Neutrophil (primary cell): ENCODE measurements around the gene VSIR.
A peak's percentile ranks its signal among the peaks of the same experiment; 100 is the strongest.

Experiments
- H3K27ac ChIP-seq: fragments of 200-600 bp; sonication (generic); 2 replicates; pipeline ENCODE4 v1.5.1; 2016; ENCODE audit warnings: mild to moderate bottlenecking, moderate library complexity
- H3K27me3 ChIP-seq: fragments of 200-600 bp; sonication (generic); 2 replicates; pipeline ENCODE4 v1.6.0; 2016; ENCODE audit warnings: mild to moderate bottlenecking
- H3K36me3 ChIP-seq: fragments of 200-600 bp; sonication (generic); 2 replicates; pipeline ENCODE4 v1.5.1; 2017
- H3K4me1 ChIP-seq, 2 experiments: fragments of 200-600 bp in 1 of 2; sonication (generic) in 1 of 2; 1 replicate in 1 of 2; 2 replicates in 1 of 2; pipeline versions ENCODE4 v1.5.1 to v1.6.1; 2013 to 2016; ENCODE audit warnings: low read depth in 1 of 2, low read length in 1 of 2, mild to moderate bottlenecking in 1 of 2, moderate library complexity in 1 of 2; ENCODE audit not compliant: control insufficient read depth in 1 of 2, insufficient read depth in 1 of 2
- H3K4me3 ChIP-seq, 2 experiments: fragments of 200-600 bp in 1 of 2; sonication (generic) in 1 of 2; 1 replicate in 1 of 2; 2 replicates in 1 of 2; pipeline ENCODE4 v1.5.1; 2013 to 2016; ENCODE audit warnings: low read depth in 1 of 2, low read length in 1 of 2, mild to moderate bottlenecking in 1 of 2, moderate library complexity in 1 of 2
- H3K9me3 ChIP-seq: fragments of 200-600 bp; sonication (generic); 2 replicates; pipeline ENCODE4 v1.5.1; 2016
- CTCF ChIP-seq: fragments of 200-600 bp; sonication (generic); IDR thresholded peaks from 2 replicates; pipeline ENCODE4 v1.5.1; 2016; ENCODE audit warnings: antibody characterized with exemption

VSIR gene

DNA sequence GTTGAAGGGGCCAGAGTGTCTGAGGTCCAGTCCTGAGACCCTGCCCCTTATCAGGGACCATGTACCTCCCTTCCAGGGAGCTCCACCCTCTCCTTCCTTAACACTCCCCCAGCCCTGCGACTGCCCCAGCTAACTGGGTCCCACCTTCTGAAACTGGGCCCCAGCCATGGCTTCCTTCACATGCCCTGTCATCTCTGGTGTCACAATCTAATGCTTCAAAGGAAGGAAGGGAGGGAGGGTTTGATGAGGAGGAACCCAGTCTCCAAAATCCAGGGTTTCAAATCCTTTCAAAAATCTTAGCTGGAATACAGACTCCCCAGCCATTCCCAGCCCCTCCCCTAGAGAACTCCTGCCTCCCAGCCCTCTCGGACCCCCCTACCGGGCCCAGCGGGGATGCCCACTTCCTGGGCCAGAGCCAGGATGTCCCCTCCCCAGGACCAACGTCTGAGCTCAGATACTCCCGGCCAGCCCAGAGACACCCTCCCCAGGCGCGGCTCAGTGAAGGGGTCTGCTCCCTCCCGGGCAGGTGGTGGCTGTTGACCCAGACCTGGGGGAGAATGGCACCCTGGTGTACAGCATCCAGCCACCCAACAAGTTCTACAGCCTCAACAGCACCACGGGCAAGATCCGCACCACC lies 71.7 kb downstream of the VSIR start:
- no peaks in the 10 kb centered on the region for H3K36me3 ChIP-seq
- H3K4me1 ChIP-seq = peaks cover 31 to 37% of the 10 kb centered on the region in 2 experiments
- H3K27ac ChIP-seq = peak overlapping the region; percentile 69
- H3K27me3 ChIP-seq = no peaks in the 10 kb centered on the region
- H3K4me3 ChIP-seq = peak overlapping the region; percentile 22 to 29
- no peak for TF ChIP-seq CTCF
- no peaks in the 10 kb centered on the region for H3K9me3 ChIP-seq

DNA sequence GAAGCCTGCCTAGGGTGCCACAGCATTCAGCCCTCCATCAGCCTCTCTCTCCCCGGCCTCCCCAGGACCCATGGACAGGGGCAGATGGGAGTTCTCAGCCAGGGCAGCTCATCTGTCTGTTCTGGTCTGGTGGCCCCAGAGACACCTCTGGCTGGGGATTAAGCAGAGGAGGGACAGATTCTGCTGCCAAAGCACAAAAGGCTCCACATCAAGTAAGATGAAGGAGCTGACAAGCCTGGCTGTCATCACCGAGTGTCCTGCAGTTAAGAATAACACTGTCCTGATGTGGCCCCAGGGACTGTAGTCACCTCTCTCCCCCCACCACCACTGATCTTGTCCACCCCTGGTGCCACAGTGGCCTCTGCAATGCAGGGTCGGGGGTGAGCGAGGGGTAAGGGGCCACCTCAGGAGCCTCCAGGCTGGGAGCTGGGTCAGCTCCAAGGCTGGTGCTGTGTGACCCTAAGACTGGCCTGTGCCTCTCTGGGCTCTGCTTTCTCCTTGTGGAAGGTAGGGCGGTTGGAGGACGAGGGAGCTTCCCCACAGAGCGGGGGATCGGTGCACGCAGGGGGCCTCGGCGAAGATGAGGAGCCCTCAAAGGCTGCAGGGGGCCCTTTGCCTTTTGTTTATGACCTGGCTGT lies 72.5 kb downstream of the VSIR start:
- no peaks in the 10 kb centered on the region for H3K36me3 ChIP-seq
- H3K4me3 ChIP-seq = no peak overlapping the region
- TF ChIP-seq CTCF = no peak
- no peaks in the 10 kb centered on the region for H3K27me3 ChIP-seq
- H3K9me3 ChIP-seq = no peaks in the 10 kb centered on the region
- peak overlapping the region; percentile 69 for H3K27ac ChIP-seq
- H3K4me1 ChIP-seq = peaks cover 38 to 45% of the 10 kb centered on the region in 2 experiments

- Histone ChIP-seq H3K9me3 (no peaks in the 10 kb centered on the region), H3K4me3 (no peak overlapping the region), H3K36me3 (no peaks in the 10 kb centered on the region), H3K27me3 (no peaks in the 10 kb centered on the region), H3K27ac (no peak overlapping the region), H3K4me1 (peaks cover 59 to 66% of the 10 kb centered on the region in 2 experiments)
- no peak for TF ChIP-seq CTCF
These were observed 74.6 kb downstream of the VSIR start for GRCh38 chr10:71698737-71699136.

GRCh38 chr10:71697938-71698709 lies 75.2 kb downstream of the VSIR start:
- no peaks in the 10 kb centered on the region for H3K36me3 ChIP-seq
- no peak overlapping the region for H3K4me3 ChIP-seq
- H3K9me3 ChIP-seq = no peaks in the 10 kb centered on the region
- TF ChIP-seq CTCF = no peak
- H3K27me3 ChIP-seq = no peaks in the 10 kb centered on the region
- H3K4me1 ChIP-seq = peaks cover 62 to 69% of the 10 kb centered on the region in 2 experiments
- H3K27ac ChIP-seq = no peak overlapping the region
